KBM-7 (cell line): ENCODE measurements around the gene RAPGEF5.

ENCODE experiments used
- DNase-seq: peaks from one replicate; pipeline ENCODE4 v3.0.0-alpha.2; 2015
- in situ Hi-C: fragments of 300-500 bp; cut with MboI; formaldehyde crosslinking; loops from 2 replicates; pipeline ENCODE4 v1.14.3; 2020; ENCODE audit warnings: low sequenced_read_pairs, low pct_unique_long_range_greater_than_20kb, mixed read lengths

Gene RAPGEF5

DNA sequence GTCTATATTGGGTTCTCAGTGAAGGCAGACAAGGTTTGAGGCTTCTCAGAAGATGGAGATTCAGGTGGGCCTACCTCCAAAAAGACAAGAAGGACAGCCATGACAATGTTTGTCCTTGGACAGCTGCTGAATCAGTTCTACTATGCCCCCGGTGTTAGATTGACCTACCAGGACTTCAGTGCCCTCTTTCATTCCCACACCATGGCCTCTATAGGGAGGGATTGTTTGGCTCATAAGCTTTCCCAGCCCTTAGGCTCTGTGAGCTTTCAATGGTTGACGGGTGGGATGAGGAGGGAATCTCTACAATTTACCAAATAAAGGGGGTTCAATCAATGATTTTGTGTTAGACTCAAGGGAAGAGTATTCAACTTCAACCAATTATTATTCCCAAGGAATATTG is 23.4 kb upstream of the RAPGEF5 start:
- no peak for DNase-seq
- in situ Hi-C loops: no loop called here

GRCh38 chr7:22378199-22378980 is 21.4 kb upstream of the RAPGEF5 start:
- in situ Hi-C loops: no loop called here
- DNase-seq: no peak

DNA sequence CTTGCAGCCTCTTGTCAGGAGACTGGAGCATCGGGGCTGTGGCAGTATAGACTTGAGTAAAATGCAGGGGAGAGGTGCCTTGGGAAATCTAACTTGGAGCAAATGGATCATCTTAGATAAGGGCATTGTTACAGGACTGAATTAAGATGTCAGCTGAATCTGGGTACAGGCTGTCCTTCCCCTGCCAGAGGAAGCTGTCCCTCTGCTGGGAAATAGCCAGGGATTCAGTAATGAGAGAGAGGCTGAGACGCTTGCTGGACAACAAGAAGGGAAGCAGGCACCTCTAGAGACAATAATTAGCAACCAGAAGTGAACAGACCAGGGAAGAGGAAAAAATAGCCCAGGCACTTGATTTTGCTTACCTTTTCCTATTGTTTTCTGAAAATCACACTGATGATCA is 20.7 kb upstream of the RAPGEF5 start:
- in situ Hi-C loops: no loop called here
- DNase-seq: no peak

GRCh38 chr7:22375359-22376048 is 18.6 kb upstream of the RAPGEF5 start:
- no peak for DNase-seq
- in situ Hi-C loops: no loop called here

- in situ Hi-C loops: no loop called here
These were observed 17.0 kb upstream of the RAPGEF5 start for GRCh38 chr7:22373911-22374310.

GRCh38 chr7:22373388-22373787 is 16.4 kb upstream of the RAPGEF5 start:
- in situ Hi-C loops: no loop called here
- DNase-seq: no peak

More at GRCh38 chr7:22373911-22374310, 17.0 kb upstream of the RAPGEF5 start:
- no peak for DNase-seq

GRCh38 chr7:22372863-22373262 is 15.9 kb upstream of the RAPGEF5 start:
- in situ Hi-C loops: no loop called here
- DNase-seq: no peak

GRCh38 chr7:22371878-22372277 is 14.9 kb upstream of the RAPGEF5 start:
- in situ Hi-C loops: no loop called here
- no peak for DNase-seq

- in situ Hi-C loops: no loop called here
- no peak for DNase-seq
These were observed 7.9 kb upstream of the RAPGEF5 start for GRCh38 chr7:22364900-22365299.

DNA sequence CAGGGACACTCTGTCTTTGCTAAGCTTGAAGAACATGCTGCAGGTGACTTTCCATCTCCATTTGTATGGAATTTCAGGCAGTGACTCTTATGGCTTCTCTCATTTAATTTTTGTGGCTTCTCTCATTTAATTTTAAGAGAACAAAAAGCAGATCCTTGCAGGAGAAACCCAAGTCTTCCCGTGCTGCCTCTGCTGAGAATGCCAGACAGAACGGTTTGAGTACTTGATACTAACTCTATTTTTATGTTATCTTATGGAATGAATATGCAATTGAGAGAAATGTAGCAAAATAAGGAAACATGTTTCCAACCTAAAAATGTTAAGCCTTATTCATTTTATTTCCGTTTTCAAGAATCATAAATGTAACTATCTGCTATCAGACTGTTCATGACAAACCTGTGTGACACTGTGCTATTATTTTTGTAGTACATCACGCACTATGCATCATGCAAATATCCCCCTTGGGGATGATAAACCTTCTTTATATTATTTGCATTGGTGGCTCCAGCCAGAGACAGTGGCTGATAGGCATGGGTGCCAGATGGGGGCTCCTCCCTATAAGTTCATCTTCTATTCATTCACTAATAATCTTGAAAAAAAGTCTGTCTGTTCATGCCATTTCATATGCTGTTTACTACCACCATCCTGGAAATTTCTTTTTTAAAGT is 6.9 kb upstream of the RAPGEF5 start:
- in situ Hi-C loops: no loop called here
- no peak for DNase-seq

- in situ Hi-C loops: no loop called here
These were observed 4.8 kb upstream of the RAPGEF5 start for GRCh38 chr7:22361795-22362194.

DNA sequence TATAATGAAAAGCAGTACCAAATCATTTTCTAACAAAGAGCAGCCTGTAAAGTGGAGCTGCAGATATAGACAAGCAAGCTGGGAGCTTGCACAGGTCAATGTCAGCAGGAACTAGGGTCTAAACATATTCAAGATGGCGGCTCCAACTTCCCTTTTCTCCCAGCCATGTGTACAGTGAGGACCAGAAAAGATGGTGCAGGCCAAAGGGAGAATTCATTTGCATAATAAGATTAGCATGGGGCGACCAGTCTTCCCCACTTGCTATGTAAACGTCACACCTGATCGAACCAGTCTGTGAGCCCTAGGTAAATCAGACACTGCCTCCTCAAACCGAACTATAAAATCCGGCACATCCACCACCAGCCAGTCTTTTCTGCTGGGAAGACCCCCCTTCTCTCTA is 4.4 kb upstream of the RAPGEF5 start:
- no peak for DNase-seq
- in situ Hi-C loops: no loop called here

More at GRCh38 chr7:22361795-22362194, 4.8 kb upstream of the RAPGEF5 start:
- no peak for DNase-seq

DNA sequence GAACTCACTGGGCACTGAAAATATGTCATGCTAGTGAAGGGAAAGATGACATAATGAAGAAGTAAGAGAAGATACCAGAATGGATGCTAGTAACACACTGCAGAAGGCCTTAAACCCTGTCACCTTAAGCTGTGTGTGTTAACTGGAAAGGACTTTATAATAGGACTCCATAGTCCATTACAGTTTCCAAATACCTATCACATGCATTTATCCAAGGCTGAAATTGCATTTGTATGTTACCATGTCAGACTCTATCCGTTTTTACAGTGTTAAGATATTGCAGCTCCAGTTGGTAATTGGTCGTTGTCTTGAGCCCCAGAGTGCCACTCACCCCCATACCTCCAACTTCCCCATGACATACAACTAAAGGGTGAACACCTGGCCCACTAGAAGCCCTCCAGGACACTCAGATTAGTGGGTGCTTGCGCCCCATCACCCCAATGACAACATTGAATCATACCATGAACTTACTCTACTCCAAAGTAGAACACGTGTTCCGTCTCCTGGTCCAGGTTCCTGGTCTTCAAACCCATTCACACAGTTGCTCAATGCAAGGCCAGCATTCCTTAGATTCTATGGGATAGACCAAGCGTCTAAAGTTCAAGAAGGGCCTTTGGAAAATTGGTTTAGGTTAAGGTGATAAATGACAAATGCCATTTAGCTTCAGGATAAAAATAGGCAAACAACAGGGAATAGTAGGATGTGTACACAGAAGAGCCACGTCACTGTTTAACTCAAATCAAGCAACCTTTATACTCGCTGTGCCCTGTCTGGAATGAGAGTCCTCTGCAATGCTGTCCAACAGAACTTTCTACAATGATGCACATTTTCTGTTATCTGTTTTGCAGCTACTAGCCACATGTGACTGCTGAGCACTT is 2.1 kb upstream of the RAPGEF5 start:
- no peak for DNase-seq
- in situ Hi-C loops: no loop called here

GRCh38 chr7:22357311-22358175 is 589 bp upstream of the RAPGEF5 start:
- DNase-seq: no peak
- in situ Hi-C loops: no loop called here

- DNase-seq: no peak
- in situ Hi-C loops: no loop called here
These were observed 803 bp downstream of the RAPGEF5 start for GRCh38 chr7:22356010-22356691.

DNA sequence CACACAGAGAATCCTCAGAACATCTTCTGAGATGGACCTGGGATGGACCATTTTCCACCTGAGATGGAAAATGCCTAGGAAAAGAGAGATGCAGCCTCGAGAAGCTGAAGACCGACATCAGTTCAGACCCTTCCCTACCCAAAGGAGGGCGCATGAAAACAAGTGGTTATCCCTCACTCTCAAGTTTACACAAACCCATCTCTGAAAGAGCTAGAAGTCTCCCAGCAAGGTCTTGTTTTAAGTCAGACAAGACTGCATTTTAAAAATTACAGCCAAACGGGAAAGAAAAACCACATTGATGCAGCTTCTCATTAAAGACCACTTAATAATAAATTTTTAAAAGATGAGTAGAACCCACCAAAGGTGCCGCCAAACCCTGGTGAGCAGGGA is 1.3 kb downstream of the RAPGEF5 start:
- in situ Hi-C loops: no loop called here
- DNase-seq: no peak

GRCh38 chr7:22354462-22354861 is 2.5 kb downstream of the RAPGEF5 start:
- no peak for DNase-seq
- in situ Hi-C loops: no loop called here

- in situ Hi-C loops: no loop called here
- DNase-seq: no peak
These were observed 4.1 kb downstream of the RAPGEF5 start for GRCh38 chr7:22352887-22353286.
